Caco-2 (cell line): ENCODE measurements around the gene AGMO. TPM values are rescaled to one million over a fixed set of nuclear protein-coding genes. Genes with fewer than 3 reads are reported as not detected.

Source experiments
- BruUV-seq: library from RNA; stranded (reverse); fragments of 400-500 nt; replicated peaks from 2 replicates; lab custom pipeline; 2021; lab: Mats Ljungman, UMichigan
- CTCF ChIA-PET: fragments of 300-600 bp; sonication (Branson Sonifier 250); formaldehyde crosslinking; loops from one replicate; lab custom pipeline; 2022; ENCODE audit warnings: antibody characterized with exemption; lab: Charles Lee
- POLR2A ChIA-PET: fragments of 300-600 bp; sonication (Branson Sonifier 250); formaldehyde crosslinking; loops from one replicate; lab custom pipeline; 2022; ENCODE audit warnings: antibody characterized with exemption; lab: Charles Lee
- DNase-seq, 2 experiments: peaks; one replicate each; pipeline versions ENCODE4 v3.0.0 to v3.0.0-alpha.2; 2020 to 2022
- H3K27me3 ChIP-seq: replicated peaks from 2 replicates; pipeline ENCODE4 v1.6.0; 2011; ENCODE audit warnings: low read length; ENCODE audit not compliant: control insufficient read depth, insufficient read depth
- H3K36me3 ChIP-seq: 2 replicates; pipeline ENCODE4 v1.5.1; 2011; ENCODE audit warnings: low read length; ENCODE audit not compliant: control insufficient read depth, insufficient read depth
- H3K4me1 ChIP-seq: fragments of 250-450 bp; sonication (Bioruptor Pico); 2 replicates; pipeline ENCODE4 v1.5.1; 2020; ENCODE audit warnings: mild to moderate bottlenecking
- H3K4me3 ChIP-seq: 2 replicates; pipeline ENCODE4 v1.5.1; 2011; ENCODE audit warnings: low read depth, mild to moderate bottlenecking, control low read depth, low read length
- H3K9me3 ChIP-seq: fragments of 250-450 bp; sonication (Bioruptor Pico); 2 replicates; pipeline ENCODE4 v1.5.1; 2020; ENCODE audit warnings: mild to moderate bottlenecking, moderate library complexity
- H3K27ac Mint-ChIP-seq: one replicate; pipeline ENCODE4 v1.8.0; 2022; ENCODE audit warnings: mixed read lengths; ENCODE audit not compliant: unreplicated experiment
- H3K27me3 Mint-ChIP-seq: one replicate; pipeline ENCODE4 v1.8.0; 2022; ENCODE audit warnings: mixed read lengths; ENCODE audit not compliant: insufficient read depth, unreplicated experiment
- H3K36me3 Mint-ChIP-seq: one replicate; pipeline ENCODE4 v1.8.0; 2022; ENCODE audit warnings: mild to moderate bottlenecking, mixed read lengths; ENCODE audit not compliant: insufficient read depth, unreplicated experiment
- H3K4me1 Mint-ChIP-seq: one replicate; pipeline ENCODE4 v1.8.0; 2022; ENCODE audit warnings: low read depth, mixed read lengths; ENCODE audit not compliant: unreplicated experiment
- H3K4me3 Mint-ChIP-seq: one replicate; pipeline ENCODE4 v1.8.0; 2022; ENCODE audit warnings: mild to moderate bottlenecking, moderate library complexity, mixed read lengths; ENCODE audit not compliant: unreplicated experiment
- H3K9me3 Mint-ChIP-seq: one replicate; pipeline ENCODE4 v1.8.0; 2022; ENCODE audit warnings: mixed read lengths; ENCODE audit not compliant: unreplicated experiment
- intact Hi-C: fragments of 100-400 bp; cut with micrococcal nuclease; formaldehyde crosslinking; loops from one replicate; pipeline ENCODE4 v1.10.0; 2022; ENCODE audit not compliant: unreplicated experiment
- total RNA-seq: library from RNA; stranded (reverse); gene quantifications from 2 replicates; pipeline ENCODE4 v1.2.3, GENCODE V29; 2022
- TF ChIP-seq, protein P1 (sequence below), 2 experiments: fragments of 200-600 bp in 1 of 2; IDR thresholded peaks; 1 replicate in 1 of 2; 2 replicates in 1 of 2; pipeline versions ENCODE4 v1.5.1 to v1.8.0; 2011 to 2022; ENCODE audit warnings: antibody characterized with exemption in 1 of 2, control low read depth in 1 of 2, inconsistent platforms in 1 of 2, low read depth in 1 of 2, low read length in 1 of 2, mild to moderate bottlenecking in 1 of 2, moderate library complexity in 1 of 2; ENCODE audit not compliant: insufficient read depth in 1 of 2, severe bottlenecking in 1 of 2, unreplicated experiment in 1 of 2

AGMO gene
- total RNA-seq, 1 experiment from 2014 or later = 0.16 TPM

DNA sequence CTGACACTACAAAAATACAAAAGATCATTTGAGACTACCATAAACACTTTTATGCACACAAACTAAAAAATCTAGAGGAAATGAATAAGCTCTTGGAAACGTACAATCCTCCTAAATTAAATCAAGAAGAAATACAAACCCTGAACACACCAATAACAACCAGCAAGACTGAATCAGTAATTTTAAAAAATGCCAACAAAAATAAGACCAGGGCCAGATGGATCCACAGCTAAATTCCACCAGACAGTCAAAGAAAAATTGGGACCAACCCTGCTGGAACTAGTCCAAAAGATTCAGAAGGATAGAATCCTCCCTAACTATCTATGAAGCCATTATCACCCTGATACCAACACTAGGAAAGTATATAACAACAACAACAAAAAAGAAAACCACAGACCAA, 277.4 kb downstream of the AGMO start:
- H3K4me1 Mint-ChIP-seq = no peaks in the 10 kb centered on the region
- no peaks in the 10 kb centered on the region for H3K4me1 ChIP-seq
- no peaks in the 10 kb centered on the region for H3K36me3 Mint-ChIP-seq
- H3K27me3 ChIP-seq = no peaks in the 10 kb centered on the region
- H3K4me3 ChIP-seq = no peak overlapping the region
- H3K36me3 ChIP-seq = no peaks in the 10 kb centered on the region
- H3K27ac Mint-ChIP-seq = no peak overlapping the region
- no peak overlapping the region for H3K4me3 Mint-ChIP-seq
- intact Hi-C loops = no loop called here
- no peaks in the 10 kb centered on the region for H3K27me3 Mint-ChIP-seq
- POLR2A ChIA-PET = no interaction called here
- no peak for DNase-seq
- no peaks in the 10 kb centered on the region; the same call in 1 of the 2 replicates for H3K9me3 ChIP-seq
- CTCF ChIA-PET = no interaction called here
- peaks cover 9% of the 10 kb centered on the region for H3K9me3 Mint-ChIP-seq
- BruUV-seq = no TSS peak
- TF ChIP-seq, protein P1, sequence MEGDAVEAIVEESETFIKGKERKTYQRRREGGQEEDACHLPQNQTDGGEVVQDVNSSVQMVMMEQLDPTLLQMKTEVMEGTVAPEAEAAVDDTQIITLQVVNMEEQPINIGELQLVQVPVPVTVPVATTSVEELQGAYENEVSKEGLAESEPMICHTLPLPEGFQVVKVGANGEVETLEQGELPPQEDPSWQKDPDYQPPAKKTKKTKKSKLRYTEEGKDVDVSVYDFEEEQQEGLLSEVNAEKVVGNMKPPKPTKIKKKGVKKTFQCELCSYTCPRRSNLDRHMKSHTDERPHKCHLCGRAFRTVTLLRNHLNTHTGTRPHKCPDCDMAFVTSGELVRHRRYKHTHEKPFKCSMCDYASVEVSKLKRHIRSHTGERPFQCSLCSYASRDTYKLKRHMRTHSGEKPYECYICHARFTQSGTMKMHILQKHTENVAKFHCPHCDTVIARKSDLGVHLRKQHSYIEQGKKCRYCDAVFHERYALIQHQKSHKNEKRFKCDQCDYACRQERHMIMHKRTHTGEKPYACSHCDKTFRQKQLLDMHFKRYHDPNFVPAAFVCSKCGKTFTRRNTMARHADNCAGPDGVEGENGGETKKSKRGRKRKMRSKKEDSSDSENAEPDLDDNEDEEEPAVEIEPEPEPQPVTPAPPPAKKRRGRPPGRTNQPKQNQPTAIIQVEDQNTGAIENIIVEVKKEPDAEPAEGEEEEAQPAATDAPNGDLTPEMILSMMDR (IDR thresholded peaks at IDR 0.05; ENCODE audit: insufficient read depth in 1 of 2, low read depth in 1 of 2, low read length in 1 of 2, severe bottlenecking in 1 of 2, unreplicated experiment in 1 of 2) = no peak

DNA sequence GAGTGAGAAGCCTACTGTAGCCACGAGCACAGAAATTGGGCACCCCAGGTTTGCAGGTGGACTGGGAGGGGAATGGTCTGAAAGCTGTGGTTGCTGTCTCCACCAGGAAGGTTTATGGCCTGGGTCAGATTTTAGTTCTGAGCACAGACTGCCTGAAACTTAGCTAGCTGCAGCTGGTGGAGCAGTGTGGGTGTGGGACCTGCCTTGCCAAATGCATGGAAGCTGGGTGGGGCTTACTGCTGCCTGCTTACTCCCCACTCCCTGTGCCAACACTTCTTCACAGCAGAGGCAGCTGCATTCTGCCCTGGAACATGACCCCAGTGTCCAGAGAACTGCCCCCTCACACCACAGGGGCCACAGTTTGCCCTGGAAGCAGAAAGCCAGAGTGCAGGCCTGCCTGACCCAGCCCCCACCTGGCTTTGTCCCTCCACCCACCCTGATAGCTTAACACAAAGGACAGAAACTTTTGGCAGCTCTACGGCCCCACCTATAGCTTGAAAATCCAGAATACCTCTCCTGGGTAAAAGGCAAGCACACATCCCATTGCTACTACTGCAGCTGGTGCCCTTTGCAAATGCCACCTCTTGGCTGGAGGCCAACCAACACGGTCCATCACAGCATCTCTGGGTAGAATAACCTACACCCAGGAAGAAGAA, 281.6 kb downstream of the AGMO start:
- no peaks in the 10 kb centered on the region for H3K27me3 ChIP-seq
- Mint-ChIP-seq H3K27ac (no peak overlapping the region), H3K4me3 (no peak overlapping the region), H3K36me3 (no peaks in the 10 kb centered on the region), H3K4me1 (no peaks in the 10 kb centered on the region), H3K27me3 (no peaks in the 10 kb centered on the region), H3K9me3 (peaks cover 29% of the 10 kb centered on the region)
- no peak for DNase-seq
- H3K36me3 ChIP-seq = no peaks in the 10 kb centered on the region; the same call in 1 of the 2 replicates
- POLR2A ChIA-PET = no interaction called here
- CTCF ChIA-PET = no interaction called here
- H3K9me3 ChIP-seq = peaks cover 7% of the 10 kb centered on the region; the same call in 1 of the 2 replicates
- no peaks in the 10 kb centered on the region for H3K4me1 ChIP-seq
- TF ChIP-seq, protein P1 (IDR thresholded peaks at IDR 0.05; ENCODE audit: insufficient read depth in 1 of 2, low read depth in 1 of 2, low read length in 1 of 2, severe bottlenecking in 1 of 2, unreplicated experiment in 1 of 2) = no peak
- no peak overlapping the region for H3K4me3 ChIP-seq
- intact Hi-C loops = no loop called here
- no TSS peak for BruUV-seq

DNA sequence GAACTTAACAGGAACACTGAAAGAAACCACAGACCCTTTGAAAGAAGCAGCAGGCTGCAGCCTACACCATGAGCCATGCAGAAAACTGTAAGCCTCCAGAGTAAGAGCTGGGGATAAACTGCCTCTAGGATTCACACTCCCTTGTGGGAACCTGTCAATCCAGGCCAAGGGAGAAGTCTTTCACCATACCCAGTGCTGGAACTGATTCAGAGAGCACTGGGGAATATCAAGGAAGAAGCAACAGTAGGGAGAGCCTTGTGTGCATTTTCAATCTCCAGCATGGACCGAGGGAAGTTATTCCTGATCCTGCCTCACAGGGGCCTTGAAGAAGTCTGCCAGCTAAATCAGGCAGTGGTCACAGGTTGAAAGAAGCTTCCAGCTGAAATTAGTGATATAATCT, 282.2 kb downstream of the AGMO start:
- Mint-ChIP-seq H3K36me3 (no peaks in the 10 kb centered on the region), H3K27ac (no peak overlapping the region), H3K9me3 (peaks cover 31% of the 10 kb centered on the region), H3K4me3 (no peak overlapping the region), H3K27me3 (no peaks in the 10 kb centered on the region), H3K4me1 (no peaks in the 10 kb centered on the region)
- no peak for DNase-seq
- no peaks in the 10 kb centered on the region for H3K27me3 ChIP-seq
- no TSS peak for BruUV-seq
- TF ChIP-seq, protein P1 (IDR thresholded peaks at IDR 0.05; ENCODE audit: insufficient read depth in 1 of 2, low read depth in 1 of 2, low read length in 1 of 2, severe bottlenecking in 1 of 2, unreplicated experiment in 1 of 2) = no peak
- ChIA-PET POLR2A (no interaction called here), CTCF (no interaction called here)
- H3K9me3 ChIP-seq = peaks cover 7% of the 10 kb centered on the region; the same call in 1 of the 2 replicates
- H3K4me1 ChIP-seq = no peaks in the 10 kb centered on the region
- no peak overlapping the region for H3K4me3 ChIP-seq
- intact Hi-C loops = no loop called here
- no peaks in the 10 kb centered on the region; the same call in 1 of the 2 replicates for H3K36me3 ChIP-seq
